ENCODE results near the gene LRRC15.

- TF ChIP-seq CTCF (IDR thresholded peaks at IDR 0.05; ENCODE audit: low read length) (no peak), EZH2 (IDR thresholded peaks at IDR 0.05; ENCODE audit: borderline replicate concordance, low read length) (no peak)
Observed at GRCh38 chr3:194326192-194326967, 43.2 kb downstream of the LRRC15 start.

All from OCI-LY1 (cell line).